ENCODE results near the gene RPL39L.

The RPL39L gene

GRCh38 chr3:187098923-187099512 lies 40.3 kb downstream of the RPL39L start:
- FAIRE-seq (no peak), DNase-seq (ENCODE audit: low spot score) (no peak)

GRCh38 chr3:187093320-187093719 lies 46.0 kb downstream of the RPL39L start:
- no peak for DNase-seq (ENCODE audit: low spot score)
- no peak for FAIRE-seq

- DNase-seq (ENCODE audit: low spot score), result no peak
- no peak for FAIRE-seq
Observed at GRCh38 chr3:187088701-187089100, 50.6 kb downstream of the RPL39L start.

- FAIRE-seq (no peak), DNase-seq (ENCODE audit: low spot score) (no peak)
Observed at GRCh38 chr3:187086831-187087230, 52.5 kb downstream of the RPL39L start.

- DNase-seq (ENCODE audit: low spot score) (no peak), FAIRE-seq (no peak)
Observed at GRCh38 chr3:187085933-187086332, 53.4 kb downstream of the RPL39L start.

GRCh38 chr3:187085021-187085666 lies 54.2 kb downstream of the RPL39L start:
- DNase-seq (ENCODE audit: low spot score) (no peak), FAIRE-seq (no peak)

GRCh38 chr3:187084580-187084979 lies 54.7 kb downstream of the RPL39L start:
- no peak for FAIRE-seq
- no peak for DNase-seq (ENCODE audit: low spot score)

GRCh38 chr3:187084126-187084525 lies 55.2 kb downstream of the RPL39L start:
- FAIRE-seq (no peak), DNase-seq (ENCODE audit: low spot score) (no peak)

GRCh38 chr3:187082758-187083375 lies 56.4 kb downstream of the RPL39L start:
- FAIRE-seq (no peak), DNase-seq (ENCODE audit: low spot score) (no peak)

GRCh38 chr3:187080799-187081450 lies 58.4 kb downstream of the RPL39L start:
- DNase-seq (ENCODE audit: low spot score) (no peak), FAIRE-seq (no peak)

- no peak for FAIRE-seq
- DNase-seq (ENCODE audit: low spot score), result no peak
Observed at GRCh38 chr3:187079090-187080022, 59.9 kb downstream of the RPL39L start.

- DNase-seq (ENCODE audit: low spot score) (no peak), FAIRE-seq (no peak)
Observed at GRCh38 chr3:187077537-187077936, 61.8 kb downstream of the RPL39L start.

- DNase-seq (ENCODE audit: low spot score) (no peak), FAIRE-seq (no peak)
Observed at GRCh38 chr3:187077085-187077484, 62.2 kb downstream of the RPL39L start.

GRCh38 chr3:187076297-187076696 lies 63.0 kb downstream of the RPL39L start:
- FAIRE-seq (no peak), DNase-seq (ENCODE audit: low spot score) (no peak)

- no peak for FAIRE-seq
- no peak for DNase-seq (ENCODE audit: low spot score)
Observed at GRCh38 chr3:187074846-187075245, 64.5 kb downstream of the RPL39L start.

GRCh38 chr3:187073581-187074098 lies 65.7 kb downstream of the RPL39L start:
- FAIRE-seq (no peak), DNase-seq (ENCODE audit: low spot score) (no peak)

- DNase-seq (ENCODE audit: low spot score), result no peak
- no peak for FAIRE-seq
Observed at GRCh38 chr3:187072511-187072910, 66.8 kb downstream of the RPL39L start.

GRCh38 chr3:187072102-187072501 lies 67.2 kb downstream of the RPL39L start:
- DNase-seq (ENCODE audit: low spot score) (no peak), FAIRE-seq (no peak)

Measured in urothelium cell line (cell line).